GM12878 (cell line): ENCODE results near the gene GDF11.

Experiments
- EP300 ChIP-seq, 2 experiments: fragments of 150-350 bp in 1 of 2; IDR thresholded peaks; 2 replicates each; pipeline ENCODE4 v1.6.1; 2011 to 2012; ENCODE audit warnings: low read depth in 2 of 2, low read length in 2 of 2, borderline replicate concordance in 1 of 2, improper control_type of control experiment in 1 of 2, inconsistent platforms in 1 of 2; ENCODE audit not compliant: control insufficient read depth in 1 of 2
- MYB ChIP-seq: fragments of 150-350 bp; IDR thresholded peaks from 2 replicates; pipeline ENCODE4 v1.6.1; 2014; ENCODE audit warnings: mild to moderate bottlenecking, low read depth, low read length, borderline replicate concordance
- TF ChIP-seq, protein P1 (sequence below): IDR thresholded peaks from 2 replicates; pipeline ENCODE4 v1.6.1; 2011; ENCODE audit warnings: borderline replicate concordance, low read depth, mild to moderate bottlenecking, moderate library complexity, mixed read lengths, low read length; ENCODE audit not compliant: insufficient read depth; ENCODE audit errors: extremely low read length
- TF ChIP-seq, protein P2 (sequence below): IDR thresholded peaks from 2 replicates; pipeline ENCODE4 v1.6.1; 2012; ENCODE audit warnings: mild to moderate bottlenecking, low read depth, low read length

DNA sequence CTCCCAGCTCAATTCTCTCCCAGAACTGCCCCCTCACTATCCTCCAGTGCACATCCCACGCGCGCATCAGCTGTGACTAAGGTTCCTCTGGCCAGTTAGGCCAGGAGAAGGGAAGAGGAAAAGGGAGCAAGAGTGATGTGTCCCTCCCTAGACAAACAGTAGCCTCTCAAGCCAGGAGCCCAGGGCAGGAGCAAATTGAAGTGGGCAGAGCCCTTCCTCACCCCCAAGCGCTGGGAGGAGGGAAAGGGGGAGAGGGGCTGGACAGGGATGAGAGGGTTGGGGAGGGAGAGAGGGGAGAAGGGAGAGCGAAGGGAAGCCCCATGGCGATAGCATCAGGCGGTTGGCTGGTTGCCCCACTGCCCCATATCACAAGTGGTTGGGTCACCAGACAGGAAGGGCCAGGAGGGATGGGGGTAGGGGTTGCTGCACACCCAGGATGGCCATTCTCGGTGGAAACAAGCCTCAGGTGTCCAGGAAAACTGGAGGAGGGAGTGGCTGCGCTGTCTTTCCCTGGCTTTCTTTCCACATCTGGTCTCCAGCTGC lies 15.2 kb upstream of the GDF11 start:
- TF ChIP-seq EP300 (IDR thresholded peaks at IDR 0.05; ENCODE audit: borderline replicate concordance in 1 of 2, control insufficient read depth in 1 of 2, low read depth in 2 of 2, low read length in 2 of 2) (no peak), MYB (no peak)
- TF ChIP-seq, protein P1, sequence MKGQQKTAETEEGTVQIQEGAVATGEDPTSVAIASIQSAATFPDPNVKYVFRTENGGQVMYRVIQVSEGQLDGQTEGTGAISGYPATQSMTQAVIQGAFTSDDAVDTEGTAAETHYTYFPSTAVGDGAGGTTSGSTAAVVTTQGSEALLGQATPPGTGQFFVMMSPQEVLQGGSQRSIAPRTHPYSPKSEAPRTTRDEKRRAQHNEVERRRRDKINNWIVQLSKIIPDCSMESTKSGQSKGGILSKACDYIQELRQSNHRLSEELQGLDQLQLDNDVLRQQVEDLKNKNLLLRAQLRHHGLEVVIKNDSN: no peak
- TF ChIP-seq, protein P2, sequence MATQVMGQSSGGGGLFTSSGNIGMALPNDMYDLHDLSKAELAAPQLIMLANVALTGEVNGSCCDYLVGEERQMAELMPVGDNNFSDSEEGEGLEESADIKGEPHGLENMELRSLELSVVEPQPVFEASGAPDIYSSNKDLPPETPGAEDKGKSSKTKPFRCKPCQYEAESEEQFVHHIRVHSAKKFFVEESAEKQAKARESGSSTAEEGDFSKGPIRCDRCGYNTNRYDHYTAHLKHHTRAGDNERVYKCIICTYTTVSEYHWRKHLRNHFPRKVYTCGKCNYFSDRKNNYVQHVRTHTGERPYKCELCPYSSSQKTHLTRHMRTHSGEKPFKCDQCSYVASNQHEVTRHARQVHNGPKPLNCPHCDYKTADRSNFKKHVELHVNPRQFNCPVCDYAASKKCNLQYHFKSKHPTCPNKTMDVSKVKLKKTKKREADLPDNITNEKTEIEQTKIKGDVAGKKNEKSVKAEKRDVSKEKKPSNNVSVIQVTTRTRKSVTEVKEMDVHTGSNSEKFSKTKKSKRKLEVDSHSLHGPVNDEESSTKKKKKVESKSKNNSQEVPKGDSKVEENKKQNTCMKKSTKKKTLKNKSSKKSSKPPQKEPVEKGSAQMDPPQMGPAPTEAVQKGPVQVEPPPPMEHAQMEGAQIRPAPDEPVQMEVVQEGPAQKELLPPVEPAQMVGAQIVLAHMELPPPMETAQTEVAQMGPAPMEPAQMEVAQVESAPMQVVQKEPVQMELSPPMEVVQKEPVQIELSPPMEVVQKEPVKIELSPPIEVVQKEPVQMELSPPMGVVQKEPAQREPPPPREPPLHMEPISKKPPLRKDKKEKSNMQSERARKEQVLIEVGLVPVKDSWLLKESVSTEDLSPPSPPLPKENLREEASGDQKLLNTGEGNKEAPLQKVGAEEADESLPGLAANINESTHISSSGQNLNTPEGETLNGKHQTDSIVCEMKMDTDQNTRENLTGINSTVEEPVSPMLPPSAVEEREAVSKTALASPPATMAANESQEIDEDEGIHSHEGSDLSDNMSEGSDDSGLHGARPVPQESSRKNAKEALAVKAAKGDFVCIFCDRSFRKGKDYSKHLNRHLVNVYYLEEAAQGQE: no peak
